T-cell (primary cell): ENCODE measurements around the gene PITPNC1. TPM values are rescaled to one million over a fixed set of nuclear protein-coding genes. Genes with fewer than 3 reads are reported as not detected.

ENCODE experiments used
- ATAC-seq, 4 experiments: fragments of 200-7000 bp in 3 of 4; fragments of 150-1000 bp in 1 of 4; cut with Tn5 transposase; replicated peaks in 1 of 4; 1 replicate in 3 of 4; 2 replicates in 1 of 4; pipeline ENCODE4 v1.10.0; 2021; ENCODE audit warnings: moderate library complexity in 3 of 4, mild to moderate bottlenecking in 2 of 4, moderate number of reproducible peaks in 1 of 4
- CTCF ChIA-PET, 2 donors: fragments of 300-600 bp; sonication (Branson Sonifier 250); formaldehyde crosslinking; loops; one replicate each; lab custom pipeline; 2022; ENCODE audit warnings: antibody characterized with exemption in 2 of 2; lab: Charles Lee
- POLR2A ChIA-PET, 2 donors: fragments of 300-600 bp; sonication (Branson Sonifier 250); formaldehyde crosslinking; loops; one replicate each; lab custom pipeline; 2022; ENCODE audit warnings: antibody characterized with exemption in 2 of 2; lab: Charles Lee
- DNase-seq, 35 experiments: peaks; one replicate each; pipeline versions ENCODE4 v3.0.0 to v3.0.0-alpha.2; 2013 to 2023
- H3K27ac ChIP-seq: one replicate; pipeline ENCODE4 v1.5.1; 2013; ENCODE audit warnings: low read length
- H3K27me3 ChIP-seq, 2 experiments: replicated peaks in 1 of 2; 1 replicate in 1 of 2; 2 replicates in 1 of 2; pipeline versions ENCODE4 v1.6.1 to v1.7.0; 2013; ENCODE audit warnings: low read length in 1 of 2, mixed read lengths in 1 of 2; ENCODE audit not compliant: control insufficient read depth in 2 of 2, insufficient read depth in 2 of 2; ENCODE audit errors: extremely low read depth in 1 of 2
- H3K36me3 ChIP-seq, 2 donors: 1 replicate in 1 of 2; 2 replicates in 1 of 2; pipeline versions ENCODE4 v1.6.1 to v1.7.0; 2013; ENCODE audit warnings: low read length in 1 of 2; ENCODE audit not compliant: control insufficient read depth in 2 of 2, insufficient read depth in 1 of 2; ENCODE audit errors: extremely low read depth in 1 of 2
- H3K4me1 ChIP-seq, 2 experiments: 1 replicate in 1 of 2; 2 replicates in 1 of 2; pipeline versions ENCODE4 v1.6.1 to v1.7.0; 2013; ENCODE audit warnings: low read length in 2 of 2, mixed read lengths in 1 of 2; ENCODE audit not compliant: insufficient read depth in 2 of 2, control insufficient read depth in 1 of 2; ENCODE audit errors: extremely low read depth in 1 of 2
- H3K4me3 ChIP-seq, 2 donors: 1 replicate in 1 of 2; 2 replicates in 1 of 2; pipeline versions ENCODE4 v1.5.1 to v1.7.0; 2013; ENCODE audit warnings: mild to moderate bottlenecking in 2 of 2, low read length in 1 of 2, moderate library complexity in 1 of 2; ENCODE audit not compliant: control insufficient read depth in 1 of 2; ENCODE audit errors: extremely low read depth in 1 of 2
- H3K9me3 ChIP-seq: 2 replicates; pipeline ENCODE4 v1.7.0; 2013
- H3K27ac Mint-ChIP-seq, 2 donors: one replicate each; pipeline ENCODE4 v1.8.0; 2020 to 2021; ENCODE audit warnings: mild to moderate bottlenecking in 2 of 2, mixed read lengths in 2 of 2
- H3K27me3 Mint-ChIP-seq, 2 donors: one replicate each; pipeline ENCODE4 v1.8.0; 2021 to 2022; ENCODE audit warnings: mixed read lengths in 2 of 2
- H3K36me3 Mint-ChIP-seq: one replicate; pipeline ENCODE4 v1.8.0; 2021; ENCODE audit warnings: mixed read lengths
- H3K4me1 Mint-ChIP-seq, 3 donors: one replicate each; pipeline ENCODE4 v1.8.0; 2020 to 2022; ENCODE audit warnings: mixed read lengths in 3 of 3, mild to moderate bottlenecking in 1 of 3
- H3K4me3 Mint-ChIP-seq, 3 donors: one replicate each; pipeline ENCODE4 v1.8.0; 2020 to 2022; ENCODE audit warnings: mild to moderate bottlenecking in 3 of 3, mixed read lengths in 3 of 3, moderate library complexity in 3 of 3
- H3K9me3 Mint-ChIP-seq, 3 donors: one replicate each; pipeline ENCODE4 v1.8.0; 2020 to 2022; ENCODE audit warnings: mixed read lengths in 3 of 3
- WGBS: methylation state at CpG from one replicate; pipeline ENCODE4 v1.1.5; 2013; ENCODE audit warnings: missing lambda C conversion rate; ENCODE audit not compliant: insufficient coverage; 5-methylcytosine and 5-hydroxymethylcytosine counted together
- total RNA-seq, 35 experiments: library from RNA in 6 of 35; stranded (reverse) in 6 of 35; fragments of 120-200 nt in 1 of 35; gene quantifications; one replicate each; pipeline versions ENCODE4 v1.2.1 to v1.2.4 and lab custom pipeline; 2013 to 2026

The PITPNC1 gene
- total RNA-seq, 5 donors from 2014 or later (not counting 1 experiment from before 2014, with no cell fraction given), result 82.6 to 132 (median 111) TPM

- peaks cover 42% of the 10 kb centered on the region for H3K36me3 Mint-ChIP-seq
- no peaks in the 10 kb centered on the region for H3K27me3 ChIP-seq
- ATAC-seq, result no peak
- H3K27ac Mint-ChIP-seq, result no peak overlapping the region
- 85% methylated on average over 2 of the region's 8 CpGs for WGBS
- H3K4me1 ChIP-seq, result no peaks in the 10 kb centered on the region
- H3K27me3 Mint-ChIP-seq, result no peaks in the 10 kb centered on the region
- ChIA-PET CTCF (no interaction called here), POLR2A (no interaction called here)
- no peak overlapping the region for H3K4me3 Mint-ChIP-seq
- no peak overlapping the region for H3K4me3 ChIP-seq
- H3K9me3 Mint-ChIP-seq, result no peaks in the 10 kb centered on the region
- no peak for DNase-seq
- H3K9me3 ChIP-seq, result no peaks in the 10 kb centered on the region
- H3K27ac ChIP-seq, result no peak overlapping the region
- H3K4me1 Mint-ChIP-seq, result peaks cover 10 to 17% (median 16%) of the 10 kb centered on the region in 3 donors
- peaks cover 10 to 52% of the 10 kb centered on the region in 2 donors for H3K36me3 ChIP-seq
Measured at GRCh38 chr17:67632141-67632540, 255.1 kb downstream of the PITPNC1 start.

- H3K36me3 Mint-ChIP-seq, result peaks cover 39% of the 10 kb centered on the region
- peaks cover 5 to 8% (median 5%) of the 10 kb centered on the region in 3 donors for H3K4me1 Mint-ChIP-seq
- peaks cover 10 to 63% of the 10 kb centered on the region in 2 donors for H3K36me3 ChIP-seq
- ChIA-PET CTCF (no interaction called here), POLR2A (no interaction called here)
- no peak for ATAC-seq
- H3K9me3 ChIP-seq, result no peaks in the 10 kb centered on the region
- no peaks in the 10 kb centered on the region for H3K9me3 Mint-ChIP-seq
- no peak for DNase-seq
- H3K4me3 ChIP-seq, result no peak overlapping the region
- 91% methylated on average over 4 of the region's 10 CpGs for WGBS
- H3K27ac ChIP-seq, result no peak overlapping the region
- no peak overlapping the region for H3K4me3 Mint-ChIP-seq
- no peaks in the 10 kb centered on the region for H3K4me1 ChIP-seq
- H3K27me3 Mint-ChIP-seq, result no peaks in the 10 kb centered on the region
- no peaks in the 10 kb centered on the region for H3K27me3 ChIP-seq
- H3K27ac Mint-ChIP-seq, result no peak overlapping the region
Measured at GRCh38 chr17:67633751-67634211, 256.7 kb downstream of the PITPNC1 start.

GRCh38 chr17:67635681-67636080 is 258.6 kb downstream of the PITPNC1 start:
- Histone ChIP-seq H3K27ac (no peak overlapping the region), H3K9me3 (no peaks in the 10 kb centered on the region), H3K27me3 (no peaks in the 10 kb centered on the region), H3K4me3 (no peak overlapping the region), H3K4me1 (no peaks in the 10 kb centered on the region), H3K36me3 (peaks cover 10 to 61% of the 10 kb centered on the region in 2 donors)
- CTCF ChIA-PET, result no interaction called here
- H3K4me1 Mint-ChIP-seq, result peaks cover 0 to 6% (median 5%) of the 10 kb centered on the region in 3 donors
- H3K36me3 Mint-ChIP-seq, result peaks cover 40% of the 10 kb centered on the region
- no peak overlapping the region for H3K4me3 Mint-ChIP-seq
- WGBS, result 97% methylated on average over 7 of the region's 7 CpGs
- peak overlapping the region in 1 of 2 donors; percentile 5 for H3K27ac Mint-ChIP-seq
- no peaks in the 10 kb centered on the region for H3K9me3 Mint-ChIP-seq
- no peak for DNase-seq
- POLR2A ChIA-PET, result no interaction called here
- no peaks in the 10 kb centered on the region for H3K27me3 Mint-ChIP-seq
- no peak for ATAC-seq

- H3K36me3 Mint-ChIP-seq, result peaks cover 44% of the 10 kb centered on the region
Measured at GRCh38 chr17:67636312-67636711, 259.2 kb downstream of the PITPNC1 start.

GRCh38 chr17:67636834-67637520 is 259.9 kb downstream of the PITPNC1 start:
- Histone ChIP-seq H3K27ac (no peak overlapping the region), H3K4me3 (no peak overlapping the region), H3K4me1 (no peaks in the 10 kb centered on the region), H3K36me3 (peaks cover 10 to 57% of the 10 kb centered on the region in 2 donors), H3K27me3 (no peaks in the 10 kb centered on the region), H3K9me3 (no peaks in the 10 kb centered on the region)
- Mint-ChIP-seq H3K27ac (no peak overlapping the region), H3K36me3 (peaks cover 42% of the 10 kb centered on the region), H3K4me3 (no peak overlapping the region), H3K27me3 (no peaks in the 10 kb centered on the region), H3K9me3 (no peaks in the 10 kb centered on the region), H3K4me1 (peaks cover 0 to 7% (median 6%) of the 10 kb centered on the region in 3 donors)
- no peak for DNase-seq
- ChIA-PET CTCF (no interaction called here), POLR2A (interaction anchor here in 1 of 2 donors (0.6 kb wide), 1 partner anchor 18 kb away, joined by 6 read pairs; no protein-coding TSS in a partner anchor)
- ATAC-seq, result no peak
- WGBS, result 98% methylated on average over 7 of the region's 13 CpGs

More at GRCh38 chr17:67636312-67636711, 259.2 kb downstream of the PITPNC1 start:
- Histone ChIP-seq H3K27me3 (no peaks in the 10 kb centered on the region), H3K27ac (no peak overlapping the region), H3K4me3 (no peak overlapping the region), H3K4me1 (no peaks in the 10 kb centered on the region), H3K9me3 (no peaks in the 10 kb centered on the region), H3K36me3 (peaks cover 10 to 61% of the 10 kb centered on the region in 2 donors)
- Mint-ChIP-seq H3K9me3 (no peaks in the 10 kb centered on the region), H3K4me3 (no peak overlapping the region), H3K27ac (no peak overlapping the region), H3K27me3 (no peaks in the 10 kb centered on the region), H3K4me1 (peaks cover 0 to 6% (median 5%) of the 10 kb centered on the region in 3 donors)
- CTCF ChIA-PET, result no interaction called here
- 94% methylated on average over 5 of the region's 8 CpGs for WGBS
- ATAC-seq (no peak), DNase-seq (no peak)
- POLR2A ChIA-PET, result no interaction called here

GRCh38 chr17:67637901-67638641 is 261.0 kb downstream of the PITPNC1 start:
- WGBS, result 100% methylated on average over 5 of the region's 8 CpGs
- CTCF ChIA-PET, result no interaction called here

More at GRCh38 chr17:67637901-67638641, 261.0 kb downstream of the PITPNC1 start:
- H3K4me3 ChIP-seq, result no peak overlapping the region
- peak overlapping the region; percentile 34 to 49 for H3K27ac Mint-ChIP-seq
- no peak overlapping the region for H3K27ac ChIP-seq
- H3K4me1 Mint-ChIP-seq, result peaks cover 0 to 7% (median 6%) of the 10 kb centered on the region in 3 donors
- peaks cover 35% of the 10 kb centered on the region for H3K36me3 Mint-ChIP-seq
- peaks cover 10 to 46% of the 10 kb centered on the region in 2 donors for H3K36me3 ChIP-seq
- H3K9me3 ChIP-seq, result no peaks in the 10 kb centered on the region
- DNase-seq (no peak), ATAC-seq (no peak)
- H3K4me3 Mint-ChIP-seq, result no peak overlapping the region
- H3K27me3 Mint-ChIP-seq, result no peaks in the 10 kb centered on the region
- no peaks in the 10 kb centered on the region for H3K4me1 ChIP-seq
- no peaks in the 10 kb centered on the region for H3K27me3 ChIP-seq
- H3K9me3 Mint-ChIP-seq, result no peaks in the 10 kb centered on the region
- POLR2A ChIA-PET, result no interaction called here
